OCI-LY7 (cell line): ENCODE measurements around the gene SLC5A4.

Source experiments
- EZH2phosphoT487 ChIP-seq: fragments of 200-600 bp; sonication (generic); IDR thresholded peaks from 2 replicates; pipeline ENCODE4 v1.6.1; 2018; ENCODE audit warnings: low read depth, borderline replicate concordance, mild to moderate bottlenecking, mixed run types, antibody characterized with exemption, low read length, moderate library complexity, mixed read lengths
- TF ChIP-seq, protein P1 (sequence below): fragments of 200-600 bp; sonication (generic); conservative IDR thresholded peaks from 2 replicates; pipeline ENCODE4 v1.5.1; 2014; ENCODE audit warnings: mild to moderate bottlenecking, antibody characterized with exemption, low read length, moderate library complexity, mixed read lengths

DNA sequence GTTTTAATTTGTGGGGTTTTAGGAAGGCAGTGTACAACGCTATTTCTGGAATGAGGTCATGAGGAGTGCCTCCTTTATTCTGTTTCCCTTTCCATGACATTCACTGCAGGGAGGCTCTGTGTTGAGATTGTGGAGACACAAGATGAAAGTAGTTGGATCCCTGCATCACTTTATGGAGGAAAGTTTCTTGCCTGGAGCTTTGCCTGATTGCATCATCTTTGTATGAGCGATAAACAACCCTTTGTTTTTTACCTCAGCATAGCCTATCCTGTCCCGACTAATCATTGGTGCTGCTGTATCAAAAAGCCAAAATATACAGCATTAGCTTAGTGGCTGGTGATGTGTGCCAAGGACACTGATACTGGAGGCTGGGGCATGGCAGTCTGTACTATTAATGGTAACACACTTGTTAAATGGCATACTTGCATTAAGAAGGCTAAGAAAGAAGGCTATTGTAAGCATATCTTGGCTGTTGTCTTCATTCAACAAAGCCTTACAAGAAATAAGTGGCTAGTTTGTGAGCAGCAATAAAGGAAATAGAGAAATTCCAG, 31.2 kb upstream of the SLC5A4 start:
- TF ChIP-seq, protein P1, sequence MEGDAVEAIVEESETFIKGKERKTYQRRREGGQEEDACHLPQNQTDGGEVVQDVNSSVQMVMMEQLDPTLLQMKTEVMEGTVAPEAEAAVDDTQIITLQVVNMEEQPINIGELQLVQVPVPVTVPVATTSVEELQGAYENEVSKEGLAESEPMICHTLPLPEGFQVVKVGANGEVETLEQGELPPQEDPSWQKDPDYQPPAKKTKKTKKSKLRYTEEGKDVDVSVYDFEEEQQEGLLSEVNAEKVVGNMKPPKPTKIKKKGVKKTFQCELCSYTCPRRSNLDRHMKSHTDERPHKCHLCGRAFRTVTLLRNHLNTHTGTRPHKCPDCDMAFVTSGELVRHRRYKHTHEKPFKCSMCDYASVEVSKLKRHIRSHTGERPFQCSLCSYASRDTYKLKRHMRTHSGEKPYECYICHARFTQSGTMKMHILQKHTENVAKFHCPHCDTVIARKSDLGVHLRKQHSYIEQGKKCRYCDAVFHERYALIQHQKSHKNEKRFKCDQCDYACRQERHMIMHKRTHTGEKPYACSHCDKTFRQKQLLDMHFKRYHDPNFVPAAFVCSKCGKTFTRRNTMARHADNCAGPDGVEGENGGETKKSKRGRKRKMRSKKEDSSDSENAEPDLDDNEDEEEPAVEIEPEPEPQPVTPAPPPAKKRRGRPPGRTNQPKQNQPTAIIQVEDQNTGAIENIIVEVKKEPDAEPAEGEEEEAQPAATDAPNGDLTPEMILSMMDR = no peak
- no peak for TF ChIP-seq EZH2phosphoT487
